ENCODE results near the gene SPTSSB.

GRCh38 chr3:161322781-161323568, 48.3 kb downstream of the SPTSSB start:
- TF ChIP-seq CTCF (IDR thresholded peaks at IDR 0.05), result no peak
- no peak for TF ChIP-seq POLR2A (IDR thresholded peaks at IDR 0.05)
